ENCODE data around the gene SERGEF.
A peak's percentile ranks its signal among the peaks of the same experiment; 100 is the strongest.

SERGEF gene

GRCh38 chr11:17766590-17766989 lies 246.3 kb downstream of the SERGEF start:
- no peak for DNase-seq

- DNase-seq = no peak
These were observed 246.8 kb downstream of the SERGEF start for GRCh38 chr11:17766073-17766359.

- no peak for DNase-seq
These were observed 247.3 kb downstream of the SERGEF start for GRCh38 chr11:17765356-17766072.

DNA sequence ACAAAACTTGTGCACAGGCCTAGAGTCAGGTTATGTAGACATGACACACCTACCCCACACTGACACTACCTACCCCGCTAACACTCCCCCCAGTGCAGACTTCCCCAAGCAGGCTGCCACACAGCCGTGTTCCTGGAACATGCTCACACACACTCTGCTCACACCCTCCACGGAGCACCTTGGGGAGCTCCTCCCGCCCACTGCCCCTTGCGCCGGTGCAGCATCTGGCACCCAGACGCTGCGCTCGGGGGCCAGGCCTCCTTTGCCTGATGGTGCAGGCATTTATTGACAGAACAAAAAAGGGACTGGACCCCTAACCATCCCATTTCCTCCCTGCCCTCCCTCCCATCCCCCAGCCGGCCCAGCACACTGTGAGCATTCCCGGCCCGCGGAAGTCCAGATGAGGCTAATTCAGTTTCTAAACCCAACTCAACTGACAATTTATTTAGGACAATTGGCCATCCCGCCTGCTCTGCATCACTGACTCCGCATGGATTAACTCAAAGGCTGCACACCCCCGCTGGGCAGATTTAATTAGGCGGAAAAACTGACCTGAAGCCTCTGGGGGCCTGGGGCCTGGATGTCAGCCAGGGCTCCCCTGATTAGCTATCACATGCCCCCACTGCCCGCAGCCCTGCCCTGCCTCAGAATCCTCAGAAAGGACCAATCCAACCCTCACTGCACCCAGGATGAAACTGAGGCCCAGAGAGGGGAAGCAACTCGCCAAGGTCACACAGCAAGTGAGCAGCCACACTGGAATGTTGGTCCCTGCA lies 248.2 kb downstream of the SERGEF start:
- no peak for DNase-seq

DNA sequence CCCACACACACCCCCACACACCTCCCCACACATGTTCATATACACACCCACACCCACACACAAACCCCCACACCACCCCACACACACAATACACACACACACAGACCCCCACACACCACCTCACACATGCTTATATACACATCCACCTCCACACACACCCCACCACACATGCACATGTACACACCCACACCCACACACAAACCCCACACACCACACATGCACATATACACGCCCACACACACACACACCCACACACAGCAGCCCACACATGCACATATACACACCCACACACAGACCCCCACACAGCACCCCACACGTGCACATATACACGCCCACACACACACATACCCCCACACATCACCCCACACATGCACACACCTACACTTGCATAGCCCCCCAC lies 249.1 kb downstream of the SERGEF start:
- no peak for DNase-seq

- DNase-seq = no peak
These were observed 249.6 kb downstream of the SERGEF start for GRCh38 chr11:17763244-17763643.

- no peak for DNase-seq
These were observed 250.4 kb downstream of the SERGEF start for GRCh38 chr11:17762309-17762974.

GRCh38 chr11:17760102-17761029 lies 252.5 kb downstream of the SERGEF start:
- peak; percentile 70 for DNase-seq

- DNase-seq = no peak
These were observed 257.0 kb downstream of the SERGEF start for GRCh38 chr11:17755891-17756290.

- DNase-seq = no peak
These were observed 259.2 kb downstream of the SERGEF start for GRCh38 chr11:17753641-17754040.

DNA sequence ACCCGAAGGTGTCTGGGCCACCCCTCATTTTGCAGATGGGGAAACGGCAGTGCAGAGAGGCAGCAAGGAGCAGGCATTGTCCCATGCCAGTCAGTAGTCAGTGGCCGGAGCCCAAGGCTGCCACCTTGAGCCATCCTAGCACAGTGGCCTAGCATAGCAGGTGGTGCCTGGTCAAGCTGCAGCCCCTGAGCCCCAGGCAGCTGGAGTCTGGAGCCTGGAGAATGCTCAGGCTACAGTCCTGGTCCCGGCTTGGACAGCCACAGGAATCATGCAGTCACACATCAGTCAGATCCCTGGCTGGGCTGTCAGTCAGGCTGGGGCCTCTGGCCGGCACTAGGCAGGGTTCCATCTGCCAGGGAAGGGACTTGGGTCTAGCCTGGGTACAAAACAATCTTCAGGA lies 259.7 kb downstream of the SERGEF start:
- DNase-seq = no peak

GRCh38 chr11:17752144-17752543 lies 260.7 kb downstream of the SERGEF start:
- no peak for DNase-seq

DNA sequence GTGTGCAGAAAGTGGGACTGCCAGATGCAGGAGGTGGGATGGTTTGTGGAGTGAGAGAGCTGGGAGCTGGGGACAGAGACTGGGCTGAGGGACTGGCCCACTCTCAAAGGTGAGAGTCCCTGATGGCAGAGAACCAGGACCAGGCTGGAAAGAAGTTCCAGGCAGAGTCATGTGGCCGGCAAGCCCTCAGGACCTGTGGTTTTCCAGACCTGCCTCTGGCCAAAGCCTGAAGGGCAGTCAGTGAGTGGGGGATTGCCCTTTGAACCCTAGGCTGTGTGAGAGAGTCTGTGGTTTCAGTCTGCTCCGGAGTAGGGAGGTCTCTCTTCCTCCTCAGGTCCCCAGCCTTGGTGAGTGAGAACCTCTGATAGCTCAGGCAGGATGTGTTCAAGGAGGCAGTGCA lies 261.3 kb downstream of the SERGEF start:
- no peak for DNase-seq

DNA sequence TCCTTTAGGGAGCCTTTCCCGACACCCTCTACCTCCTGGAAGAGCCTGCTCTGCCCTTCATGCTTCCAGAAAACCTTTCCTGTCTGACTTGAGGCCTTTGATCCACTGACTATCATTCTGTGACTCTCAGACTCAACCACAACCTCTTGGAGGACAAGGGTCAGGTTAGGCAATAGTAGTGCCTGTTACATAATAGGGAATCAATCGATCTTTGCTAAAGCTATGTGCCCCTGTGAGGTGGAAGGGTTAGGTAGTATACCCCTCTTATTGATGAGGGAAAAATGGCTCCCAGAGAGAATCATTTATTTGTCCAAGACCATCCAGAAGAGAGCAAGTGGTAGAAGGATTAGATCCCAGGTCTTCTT lies 262.1 kb downstream of the SERGEF start:
- DNase-seq = no peak

- DNase-seq = no peak
These were observed 262.6 kb downstream of the SERGEF start for GRCh38 chr11:17750013-17750800.

- no peak for DNase-seq
These were observed 263.8 kb downstream of the SERGEF start for GRCh38 chr11:17748761-17749721.

DNA sequence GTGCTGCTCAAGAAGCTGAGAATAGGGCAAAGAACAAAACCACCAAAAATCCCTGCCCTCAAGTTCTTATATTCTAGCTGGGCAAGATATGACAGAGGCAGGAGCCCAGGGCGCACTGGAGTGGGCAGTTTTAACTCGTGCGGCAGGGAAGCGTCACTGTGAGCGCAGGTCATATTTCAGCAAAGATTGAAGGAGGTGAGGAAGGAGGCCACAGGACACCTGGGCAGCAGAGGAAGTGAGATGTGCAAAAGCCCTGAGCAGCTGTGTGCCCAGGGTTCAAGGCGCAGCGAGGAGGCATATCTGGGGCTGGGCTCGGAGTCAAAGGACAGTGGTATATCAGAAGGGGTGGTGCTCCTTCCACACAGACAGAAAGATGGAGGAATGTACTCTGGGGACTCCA lies 264.8 kb downstream of the SERGEF start:
- no peak for DNase-seq

GRCh38 chr11:17747131-17747955 lies 265.5 kb downstream of the SERGEF start:
- no peak for DNase-seq

DNA sequence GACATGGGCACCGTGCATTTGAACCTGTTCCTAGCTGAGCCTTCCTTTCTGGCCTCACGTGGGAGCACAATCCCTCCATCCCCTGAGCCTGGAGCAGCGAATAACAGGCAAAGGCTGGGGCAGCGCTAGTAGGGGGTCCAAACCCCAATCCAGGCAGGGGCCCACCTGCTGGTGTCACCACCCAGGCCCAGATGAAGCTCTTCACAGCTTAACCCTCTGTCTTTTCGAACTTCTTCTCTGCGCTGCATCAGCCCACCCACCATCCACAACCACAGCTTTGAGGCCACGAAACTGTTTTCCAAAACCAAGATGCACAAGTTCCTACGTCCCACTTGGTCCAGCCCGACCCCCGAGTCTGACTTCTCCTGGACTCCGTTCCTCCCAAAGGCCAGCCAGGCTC lies 266.8 kb downstream of the SERGEF start:
- DNase-seq = no peak
